ENCODE results near the gene EPHB2. TPM values are rescaled to one million over a fixed set of nuclear protein-coding genes. Genes with fewer than 3 reads are reported as not detected.

EPHB2 gene
- total and polyA plus RNA-seq, 9 donors = 2.5 to 55.1 (median 15.1) TPM

GRCh38 chr1:22677931-22678896, 32.4 kb upstream of the EPHB2 start:
- Histone ChIP-seq H3K4me1 (ENCODE audit: insufficient read depth) (no peaks in the 10 kb centered on the region), H3K9me3 (no peaks in the 10 kb centered on the region), H3K4me3 (no peak overlapping the region), H3K27me3 (no peaks in the 10 kb centered on the region), H3K27ac (no peak overlapping the region), H3K36me3 (no peaks in the 10 kb centered on the region)
- intact Hi-C loops (cut with DNase I) = no loop called here
- no peak for DNase-seq
- WGBS, 3 donors = 59 to 63% (median 60%) methylated on average over 13 of the region's 13 CpGs
- TF ChIP-seq POLR2A (IDR thresholded peaks at IDR 0.05) = no peak
- TF ChIP-seq CTCF (IDR thresholded peaks at IDR 0.05) = no peak
- no peak for TF ChIP-seq EP300 (IDR thresholded peaks at IDR 0.05)

GRCh38 chr1:22680726-22681125, 29.9 kb upstream of the EPHB2 start:
- Histone ChIP-seq H3K4me1 (ENCODE audit: insufficient read depth) (peaks cover 3% of the 10 kb centered on the region), H3K27ac (no peak overlapping the region), H3K9me3 (no peaks in the 10 kb centered on the region), H3K27me3 (no peaks in the 10 kb centered on the region), H3K4me3 (no peak overlapping the region), H3K36me3 (no peaks in the 10 kb centered on the region)
- 65 to 83% (median 69%) methylated on average over 9 of the region's 9 CpGs for WGBS, 3 donors
- intact Hi-C loops (cut with DNase I) = no loop called here
- DNase-seq = no peak
- TF ChIP-seq CTCF (IDR thresholded peaks at IDR 0.05) = no peak
- TF ChIP-seq EP300 (IDR thresholded peaks at IDR 0.05) = no peak
- no peak for TF ChIP-seq POLR2A (IDR thresholded peaks at IDR 0.05)

GRCh38 chr1:22681556-22682276, 28.9 kb upstream of the EPHB2 start:
- Histone ChIP-seq H3K4me3 (no peak overlapping the region), H3K27me3 (no peaks in the 10 kb centered on the region), H3K27ac (no peak overlapping the region), H3K36me3 (no peaks in the 10 kb centered on the region), H3K4me1 (ENCODE audit: insufficient read depth) (peaks cover 4% of the 10 kb centered on the region), H3K9me3 (no peaks in the 10 kb centered on the region)
- intact Hi-C loops (cut with DNase I) = no loop called here
- TF ChIP-seq POLR2A (IDR thresholded peaks at IDR 0.05) (no peak), EP300 (IDR thresholded peaks at IDR 0.05) (no peak), CTCF (IDR thresholded peaks at IDR 0.05) (no peak)
- 79 to 83% (median 81%) methylated on average over 15 of the region's 15 CpGs for WGBS, 3 donors
- no peak for DNase-seq

GRCh38 chr1:22683547-22683946, 27.1 kb upstream of the EPHB2 start:
- H3K4me3 ChIP-seq = no peak overlapping the region
- no peak overlapping the region for H3K27ac ChIP-seq
- TF ChIP-seq CTCF (IDR thresholded peaks at IDR 0.05) (no peak), POLR2A (IDR thresholded peaks at IDR 0.05) (no peak), EP300 (IDR thresholded peaks at IDR 0.05) (no peak)
- no peaks in the 10 kb centered on the region for H3K9me3 ChIP-seq
- WGBS, 3 donors = 83 to 89% (median 84%) methylated on average over 1 of the region's 1 CpG
- no peaks in the 10 kb centered on the region for H3K27me3 ChIP-seq
- peaks cover 4% of the 10 kb centered on the region for H3K4me1 ChIP-seq (ENCODE audit: insufficient read depth)
- intact Hi-C loops (cut with DNase I) = no loop called here
- no peak for DNase-seq
- no peaks in the 10 kb centered on the region for H3K36me3 ChIP-seq
